Natural killer cell treated with Interleukin-12 subunit alpha and Interleukin-12 subunit beta and Interleukin-15 and Interleukin-18, amount 100 ng/mL, for 72 hours (primary cell): ENCODE measurements around the gene PTTG1. TPM values are rescaled to one million over a fixed set of nuclear protein-coding genes. Genes with fewer than 3 reads are reported as not detected.

Experiments used
- ATAC-seq, 2 donors: fragments of 150-1000 bp; cut with Tn5 transposase in 1 of 2; sonication (Bioruptor Pico), chemical (Tn5 transposase) in 1 of 2; 2 replicates each; pipeline ENCODE4 v1.10.0; 2021
- DNase-seq: peaks from one replicate; pipeline ENCODE4 v3.0.0; 2022; ENCODE audit warnings: low spot score
- H3K27ac Mint-ChIP-seq, 2 donors: 1 replicate in 1 of 2; 2 replicates in 1 of 2; pipeline ENCODE4 v1.8.0; 2022; ENCODE audit warnings: mixed read lengths in 2 of 2, mild to moderate bottlenecking in 1 of 2, moderate library complexity in 1 of 2
- H3K27me3 Mint-ChIP-seq, 2 donors: 1 replicate in 1 of 2; 2 replicates in 1 of 2; pipeline ENCODE4 v1.8.0; 2022; ENCODE audit warnings: mixed read lengths in 2 of 2
- H3K36me3 Mint-ChIP-seq: one replicate; pipeline ENCODE4 v1.8.0; 2022; ENCODE audit warnings: mixed read lengths
- H3K4me1 Mint-ChIP-seq, 2 donors: 1 replicate in 1 of 2; 2 replicates in 1 of 2; pipeline ENCODE4 v1.8.0; 2022; ENCODE audit warnings: low read depth in 2 of 2, mixed read lengths in 2 of 2, mild to moderate bottlenecking in 1 of 2
- H3K4me3 Mint-ChIP-seq: one replicate; pipeline ENCODE4 v1.8.0; 2022; ENCODE audit warnings: mixed read lengths
- H3K9me3 Mint-ChIP-seq: 2 replicates; pipeline ENCODE4 v1.8.0; 2022; ENCODE audit warnings: mixed read lengths
- total RNA-seq, 2 donors: library from RNA; stranded (reverse); gene quantifications; one replicate each; pipeline ENCODE4 v1.2.3, GENCODE V29; 2022

The PTTG1 gene
- total RNA-seq, 2 donors from 2014 or later, result 139 to 241 TPM

GRCh38 chr5:160451281-160451680 lies 29.6 kb downstream of the PTTG1 start:
- no peak overlapping the region for H3K4me3 Mint-ChIP-seq
- DNase-seq, result no peak
- peaks cover 8 to 20% of the 10 kb centered on the region in 2 donors for H3K4me1 Mint-ChIP-seq
- H3K9me3 Mint-ChIP-seq, result peaks cover 8% of the 10 kb centered on the region
- ATAC-seq, result no peak
- no peak overlapping the region for H3K27ac Mint-ChIP-seq
- peaks cover 6 to 10% of the 10 kb centered on the region in 2 donors for H3K27me3 Mint-ChIP-seq
- H3K36me3 Mint-ChIP-seq, result peaks cover 6% of the 10 kb centered on the region

- Mint-ChIP-seq H3K27ac (no peak overlapping the region), H3K9me3 (peaks cover 6% of the 10 kb centered on the region), H3K4me3 (no peak overlapping the region), H3K4me1 (peaks cover 5 to 19% of the 10 kb centered on the region in 2 donors), H3K27me3 (peaks cover 6 to 10% of the 10 kb centered on the region in 2 donors), H3K36me3 (peaks cover 6% of the 10 kb centered on the region)
- no peak for ATAC-seq
- DNase-seq, result no peak
Observed at GRCh38 chr5:160452036-160452435, 30.4 kb downstream of the PTTG1 start.

GRCh38 chr5:160452795-160453194 lies 31.1 kb downstream of the PTTG1 start:
- Mint-ChIP-seq H3K4me1 (peaks cover 5 to 19% of the 10 kb centered on the region in 2 donors), H3K36me3 (peaks cover 6% of the 10 kb centered on the region), H3K27me3 (peaks cover 6 to 10% of the 10 kb centered on the region in 2 donors), H3K4me3 (no peak overlapping the region), H3K27ac (no peak overlapping the region), H3K9me3 (peaks cover 6% of the 10 kb centered on the region)
- no peak for DNase-seq
- ATAC-seq, result no peak

GRCh38 chr5:160453751-160454150 lies 32.1 kb downstream of the PTTG1 start:
- peaks cover 5 to 19% of the 10 kb centered on the region in 2 donors for H3K4me1 Mint-ChIP-seq
- ATAC-seq, result no peak

GRCh38 chr5:160455600-160455999 lies 33.9 kb downstream of the PTTG1 start:
- ATAC-seq, result no peak
- H3K4me3 Mint-ChIP-seq, result no peak overlapping the region
- no peaks in the 10 kb centered on the region for H3K9me3 Mint-ChIP-seq
- peaks cover 15 to 24% of the 10 kb centered on the region in 2 donors for H3K4me1 Mint-ChIP-seq
- peaks cover 6% of the 10 kb centered on the region in 2 donors for H3K27me3 Mint-ChIP-seq
- H3K27ac Mint-ChIP-seq, result peak overlapping the region in 1 of 2 donors; percentile 22
- no peaks in the 10 kb centered on the region for H3K36me3 Mint-ChIP-seq
- DNase-seq, result no peak

More at GRCh38 chr5:160453751-160454150, 32.1 kb downstream of the PTTG1 start:
- no peak for DNase-seq
- Mint-ChIP-seq H3K36me3 (peaks cover 6% of the 10 kb centered on the region), H3K27me3 (peaks cover 6 to 10% of the 10 kb centered on the region in 2 donors), H3K9me3 (peaks cover 6% of the 10 kb centered on the region), H3K27ac (no peak overlapping the region), H3K4me3 (no peak overlapping the region)

- DNase-seq (no peak), ATAC-seq (no peak)
- H3K9me3 Mint-ChIP-seq, result no peaks in the 10 kb centered on the region
- no peak overlapping the region for H3K27ac Mint-ChIP-seq
- no peaks in the 10 kb centered on the region for H3K36me3 Mint-ChIP-seq
- H3K4me1 Mint-ChIP-seq, result peaks cover 15 to 24% of the 10 kb centered on the region in 2 donors
- peaks cover 6% of the 10 kb centered on the region in 2 donors for H3K27me3 Mint-ChIP-seq
- H3K4me3 Mint-ChIP-seq, result no peak overlapping the region
Observed at GRCh38 chr5:160456480-160457177, 35.0 kb downstream of the PTTG1 start.

GRCh38 chr5:160457252-160457651 lies 35.6 kb downstream of the PTTG1 start:
- H3K9me3 Mint-ChIP-seq, result no peaks in the 10 kb centered on the region
- ATAC-seq (no peak), DNase-seq (no peak)
- no peaks in the 10 kb centered on the region for H3K36me3 Mint-ChIP-seq
- peaks cover 16 to 25% of the 10 kb centered on the region in 2 donors for H3K4me1 Mint-ChIP-seq
- H3K4me3 Mint-ChIP-seq, result no peak overlapping the region
- H3K27ac Mint-ChIP-seq, result no peak overlapping the region
- H3K27me3 Mint-ChIP-seq, result peaks cover 6% of the 10 kb centered on the region in 2 donors

- Mint-ChIP-seq H3K36me3 (no peaks in the 10 kb centered on the region), H3K4me3 (peak overlapping the region; percentile 2), H3K4me1 (peaks cover 27 to 31% of the 10 kb centered on the region in 2 donors), H3K27me3 (peaks cover 4 to 6% of the 10 kb centered on the region in 2 donors), H3K27ac (peak overlapping the region; percentile 24 to 27), H3K9me3 (no peaks in the 10 kb centered on the region)
- ATAC-seq (peak in 1 of 2 donors; percentile 68), DNase-seq (no peak)
Observed at GRCh38 chr5:160458806-160459800, 37.4 kb downstream of the PTTG1 start.

DNA sequence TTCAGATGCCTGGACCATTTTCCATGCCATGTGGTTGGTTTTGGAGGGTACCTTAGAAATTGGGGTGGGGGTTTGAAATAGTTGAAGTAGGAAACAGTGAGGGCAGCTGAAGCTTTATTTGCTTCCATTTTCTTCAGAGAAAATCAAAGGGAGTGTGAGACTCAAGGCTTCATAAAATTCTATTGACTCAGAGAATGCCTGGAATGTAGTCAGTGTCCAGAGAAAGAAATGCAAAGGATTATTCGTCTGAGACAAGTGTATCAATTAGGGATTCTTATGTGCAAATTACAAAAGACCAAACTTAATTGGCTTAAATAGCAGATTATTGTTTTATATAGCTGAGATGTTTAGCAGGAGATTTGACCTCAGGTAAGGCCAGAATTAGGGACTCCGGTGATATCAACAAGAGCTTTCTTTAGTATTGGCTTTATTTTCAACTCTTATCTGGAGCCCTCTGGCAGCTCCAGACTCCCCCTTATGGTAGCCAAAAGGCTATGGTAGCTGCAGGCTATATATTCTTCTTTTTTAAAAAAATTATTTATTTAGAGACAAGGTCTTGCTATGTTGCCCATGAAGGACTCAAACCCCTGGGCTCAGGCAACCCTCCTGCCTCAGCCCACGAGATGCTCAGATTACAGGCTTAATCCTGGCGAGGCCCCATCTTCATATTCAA lies 38.9 kb downstream of the PTTG1 start:
- Mint-ChIP-seq H3K27me3 (peaks cover under 1 to 2% of the 10 kb centered on the region in 2 donors), H3K36me3 (no peaks in the 10 kb centered on the region), H3K4me1 (peaks cover 32 to 42% of the 10 kb centered on the region in 2 donors), H3K27ac (peak overlapping the region in 1 of 2 donors; percentile 41), H3K4me3 (no peak overlapping the region), H3K9me3 (no peaks in the 10 kb centered on the region)
- ATAC-seq (no peak), DNase-seq (no peak)

DNA sequence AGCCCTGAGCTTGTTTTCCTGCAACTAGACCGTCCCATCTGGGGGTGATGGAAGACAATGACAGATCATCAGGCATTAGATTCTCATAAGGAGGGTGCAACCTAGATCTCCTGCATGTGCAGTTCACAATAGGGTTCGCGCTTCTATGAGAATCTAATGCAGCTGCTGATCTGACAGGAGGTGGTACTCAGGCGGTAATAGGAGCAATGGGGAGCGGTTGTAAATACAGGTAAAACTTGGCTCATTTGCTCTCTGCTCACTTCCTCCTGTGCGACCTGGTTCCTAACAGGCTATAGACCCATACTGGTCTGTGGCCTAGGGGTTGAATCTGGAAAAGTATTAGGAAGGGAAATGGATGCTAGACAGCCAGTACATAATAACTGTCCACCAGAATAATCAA lies 39.7 kb downstream of the PTTG1 start:
- Mint-ChIP-seq H3K27ac (peak overlapping the region in 1 of 2 donors; percentile 41), H3K27me3 (no peaks in the 10 kb centered on the region), H3K4me3 (no peak overlapping the region), H3K36me3 (no peaks in the 10 kb centered on the region), H3K9me3 (no peaks in the 10 kb centered on the region), H3K4me1 (peaks cover 34 to 47% of the 10 kb centered on the region in 2 donors)
- ATAC-seq, result no peak
- DNase-seq, result no peak

DNA sequence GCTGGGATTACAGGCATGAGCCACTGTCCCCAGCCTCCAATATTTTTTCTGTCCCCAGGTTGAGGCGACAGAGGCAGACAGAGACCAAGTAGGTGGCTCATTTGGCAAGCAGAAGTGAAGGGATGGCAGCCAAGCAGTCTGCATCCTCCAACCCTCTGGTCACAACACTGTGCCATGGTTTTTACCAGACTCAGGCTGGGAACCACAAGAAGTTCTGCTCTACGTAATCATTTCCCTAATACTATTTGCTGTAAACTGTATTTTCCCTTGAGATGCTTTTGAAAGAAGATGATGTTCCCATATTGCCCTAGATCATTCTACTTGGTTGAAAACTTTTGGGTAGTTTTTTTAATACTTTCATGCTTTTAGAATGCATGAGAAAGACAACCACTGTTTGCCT lies 40.5 kb downstream of the PTTG1 start:
- peaks cover 40 to 55% of the 10 kb centered on the region in 2 donors for H3K4me1 Mint-ChIP-seq
- H3K36me3 Mint-ChIP-seq, result no peaks in the 10 kb centered on the region
- no peaks in the 10 kb centered on the region for H3K9me3 Mint-ChIP-seq
- no peaks in the 10 kb centered on the region for H3K27me3 Mint-ChIP-seq
- H3K27ac Mint-ChIP-seq, result peak overlapping the region; percentile 42 to 43
- no peak for DNase-seq
- H3K4me3 Mint-ChIP-seq, result peak overlapping the region; percentile 27
- ATAC-seq, result peak in 1 of 2 donors; percentile 34

GRCh38 chr5:160463227-160463626 lies 41.6 kb downstream of the PTTG1 start:
- DNase-seq (no peak), ATAC-seq (no peak)
- no peak overlapping the region for H3K4me3 Mint-ChIP-seq
- H3K9me3 Mint-ChIP-seq, result no peaks in the 10 kb centered on the region
- peak overlapping the region; percentile 31 to 94 for H3K27ac Mint-ChIP-seq
- no peaks in the 10 kb centered on the region for H3K36me3 Mint-ChIP-seq
- H3K27me3 Mint-ChIP-seq, result no peaks in the 10 kb centered on the region
- H3K4me1 Mint-ChIP-seq, result peaks cover 45 to 61% of the 10 kb centered on the region in 2 donors

DNA sequence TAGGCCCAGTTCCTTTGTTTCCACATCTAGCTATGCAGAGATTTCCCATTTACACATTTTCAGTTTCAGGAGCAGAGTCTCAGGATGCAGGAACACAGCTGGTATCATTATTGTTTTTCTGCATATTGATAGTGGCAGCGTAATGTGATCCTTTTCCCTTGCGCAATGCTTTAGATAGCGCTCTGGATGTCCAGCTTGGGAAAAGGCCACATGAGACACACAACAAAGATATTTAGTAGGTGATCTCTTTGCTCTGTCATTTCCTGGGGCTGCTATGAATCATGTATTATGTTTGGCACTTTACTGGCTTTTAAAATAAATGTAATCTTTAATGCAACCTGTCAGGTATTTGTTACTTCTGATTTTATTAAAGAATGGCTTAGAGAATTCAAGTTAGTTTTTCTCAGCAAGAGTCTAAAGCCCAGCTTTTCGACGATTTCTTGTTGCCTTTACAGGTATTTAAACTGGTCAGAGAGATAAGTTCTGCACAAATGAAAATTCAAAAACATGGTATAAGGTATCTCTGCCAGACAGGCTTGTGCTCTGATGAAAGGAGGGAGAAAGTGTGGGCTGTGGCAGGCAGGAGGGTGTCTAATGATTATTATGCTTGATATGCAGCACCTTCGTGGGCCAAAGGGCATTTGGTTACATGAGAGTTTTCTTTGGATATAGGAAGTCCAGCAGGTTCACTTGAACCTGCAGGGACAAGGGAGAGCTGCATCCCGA lies 42.2 kb downstream of the PTTG1 start:
- Mint-ChIP-seq H3K36me3 (peaks cover 2% of the 10 kb centered on the region), H3K27me3 (no peaks in the 10 kb centered on the region), H3K4me1 (peaks cover 43 to 59% of the 10 kb centered on the region in 2 donors), H3K4me3 (peak overlapping the region; percentile 46), H3K27ac (peak overlapping the region; percentile 31 to 94), H3K9me3 (no peaks in the 10 kb centered on the region)
- DNase-seq, result no peak
- no peak for ATAC-seq
